HUES64 (cell line): ENCODE results near the gene NLE1.
"Not testable (repeated sequence)": the region's sequence is repeated elsewhere in the genome, so short reads cannot be mapped to it uniquely, and the experiment has no call there.

Experiments used
- H3K27ac ChIP-seq: 2 replicates; pipeline ENCODE4 v1.7.0; 2013; ENCODE audit warnings: low read depth, low read length, inconsistent platforms
- H3K27me3 ChIP-seq: 2 replicates; pipeline ENCODE4 v1.6.1; 2013; ENCODE audit warnings: mild to moderate bottlenecking, low read length; ENCODE audit not compliant: insufficient read depth
- H3K36me3 ChIP-seq: 2 replicates; pipeline ENCODE4 v1.6.1; 2013; ENCODE audit warnings: mild to moderate bottlenecking, low read length; ENCODE audit not compliant: insufficient read depth
- H3K4me1 ChIP-seq: 2 replicates; pipeline ENCODE4 v1.6.1; 2013; ENCODE audit warnings: mild to moderate bottlenecking, low read length, moderate library complexity; ENCODE audit not compliant: insufficient read depth
- H3K4me3 ChIP-seq: 2 replicates; pipeline ENCODE4 v1.5.1; 2013; ENCODE audit warnings: mild to moderate bottlenecking, low read length, moderate library complexity
- H3K9ac ChIP-seq: 2 replicates; pipeline ENCODE4 v1.6.1; 2013; ENCODE audit warnings: mild to moderate bottlenecking, low read depth, low read length
- H3K9me3 ChIP-seq: 2 replicates; pipeline ENCODE4 v1.6.1; 2013; ENCODE audit warnings: low read depth, low read length; ENCODE audit not compliant: insufficient read depth
- WGBS: fragments of 150-250, 120-280 bp; methylation state at CpG from one replicate; pipeline ENCODE4 v1.1.7; 2013; ENCODE audit warnings: missing lambda C conversion rate; 5-methylcytosine and 5-hydroxymethylcytosine counted together

Gene NLE1

DNA sequence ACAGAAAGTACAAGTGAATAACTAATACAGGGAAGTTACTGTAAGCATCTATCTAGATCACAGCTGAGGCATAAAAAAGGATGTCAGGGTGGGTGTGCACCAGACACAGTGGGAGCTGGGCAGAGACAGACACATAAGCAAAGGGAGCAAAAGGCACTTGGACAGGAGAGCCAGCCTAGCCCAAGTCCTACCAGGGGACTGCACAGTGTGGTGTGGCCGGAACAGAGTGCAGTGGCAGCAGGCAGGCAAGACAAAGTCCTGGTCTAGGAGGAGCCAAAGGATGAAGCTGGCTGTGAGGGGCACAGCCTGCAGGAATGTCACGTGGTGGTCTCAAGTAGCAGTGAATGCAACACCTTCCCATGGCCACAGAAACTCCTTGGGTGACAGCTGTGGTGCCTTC lies 44.3 kb downstream of the NLE1 start:
- H3K9ac ChIP-seq: no peak overlapping the region
- 90% methylated on average over 2 of the region's 2 CpGs for WGBS
- no peak overlapping the region for H3K27ac ChIP-seq
- no peak overlapping the region for H3K4me3 ChIP-seq
- H3K4me1 ChIP-seq: no peaks in the 10 kb centered on the region
- peaks cover 29% of the 10 kb centered on the region for H3K36me3 ChIP-seq
- no peaks in the 10 kb centered on the region for H3K9me3 ChIP-seq
- H3K27me3 ChIP-seq: no peaks in the 10 kb centered on the region

DNA sequence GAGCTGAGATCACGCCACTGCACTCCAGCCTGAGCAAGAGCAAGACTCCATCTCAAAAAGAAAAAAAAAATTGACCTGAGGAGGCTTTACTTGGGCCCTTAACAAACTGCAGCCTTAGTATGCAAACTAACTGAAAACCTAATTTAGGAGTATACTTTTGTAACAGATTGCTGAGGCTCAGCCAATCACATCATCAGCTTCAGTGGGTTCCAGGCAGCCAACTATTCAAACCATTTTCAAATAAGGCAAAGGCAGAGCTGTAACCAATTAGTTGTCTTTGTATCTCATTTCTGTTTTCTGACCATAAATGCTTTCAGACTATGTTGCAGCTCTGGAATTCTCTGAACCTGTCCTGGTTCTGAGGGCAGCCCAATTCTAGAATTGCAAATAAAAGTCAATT lies 46.4 kb downstream of the NLE1 start:
- Histone ChIP-seq H3K36me3 (peaks cover 14% of the 10 kb centered on the region), H3K27ac (no peak overlapping the region), H3K4me3 (no peak overlapping the region), H3K4me1 (no peaks in the 10 kb centered on the region), H3K9me3 (no peaks in the 10 kb centered on the region), H3K27me3 (no peaks in the 10 kb centered on the region), H3K9ac (no peak overlapping the region)
- WGBS: 100% methylated on average over 1 of the region's 1 CpG

GRCh38 chr17:35094902-35095301 lies 47.2 kb downstream of the NLE1 start:
- H3K27me3 ChIP-seq: no peaks in the 10 kb centered on the region
- H3K9ac ChIP-seq: peak overlapping the region; percentile 17; the same call in 1 of the 2 replicates
- peaks cover 8% of the 10 kb centered on the region; the same call in 1 of the 2 replicates for H3K36me3 ChIP-seq
- H3K27ac ChIP-seq: no peak overlapping the region
- no peaks in the 10 kb centered on the region for H3K9me3 ChIP-seq
- peaks cover 2% of the 10 kb centered on the region; the same call in 1 of the 2 replicates for H3K4me1 ChIP-seq
- 82% methylated on average over 2 of the region's 2 CpGs for WGBS
- no peak overlapping the region for H3K4me3 ChIP-seq

- H3K9me3 ChIP-seq, H3K9ac ChIP-seq, H3K36me3 ChIP-seq, H3K27ac ChIP-seq, H3K4me3 ChIP-seq, H3K27me3 ChIP-seq: not testable (repeated sequence)
- WGBS: 98% methylated on average over 11 of the region's 11 CpGs
- peaks cover 31% of the 10 kb centered on the region for H3K4me1 ChIP-seq
Observed at GRCh38 chr17:35090707-35091106, 51.4 kb downstream of the NLE1 start.

DNA sequence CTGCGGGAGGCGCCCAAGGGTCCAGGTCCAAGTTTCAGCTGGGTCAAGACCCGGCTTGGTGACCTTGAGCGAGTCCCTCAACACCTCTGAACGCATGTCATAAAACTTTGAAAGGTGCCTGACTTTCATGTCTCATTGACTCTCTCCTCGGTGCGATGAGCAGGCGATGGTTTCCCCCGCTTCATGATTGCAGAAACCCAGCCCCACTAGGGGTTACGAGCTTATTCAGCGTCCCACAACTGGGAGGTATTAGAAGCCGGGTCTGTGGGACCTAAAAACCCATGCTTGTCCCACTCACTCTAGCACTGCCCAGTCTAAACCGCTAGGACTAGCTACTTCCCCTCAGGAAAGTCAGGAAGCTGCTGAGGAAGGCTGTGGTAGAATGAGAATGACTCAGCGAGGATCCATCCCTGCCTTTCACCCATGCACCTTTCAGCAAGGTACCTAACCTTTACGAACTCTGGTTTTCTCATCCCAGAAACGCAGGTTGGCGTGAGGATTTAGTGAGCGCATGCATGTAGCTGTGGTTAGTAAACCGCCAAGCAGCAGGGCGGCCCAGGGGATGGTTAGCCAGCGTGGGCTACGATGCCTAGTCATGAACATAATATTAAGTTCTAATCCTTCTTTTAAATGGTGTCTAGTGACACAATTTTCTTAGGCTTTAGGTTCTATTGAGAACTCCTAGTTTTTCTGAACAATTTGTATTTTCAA lies 52.4 kb downstream of the NLE1 start:
- WGBS: 44% methylated on average over 22 of the region's 22 CpGs
- Histone ChIP-seq H3K9me3 (no peaks in the 10 kb centered on the region), H3K27me3 (peaks cover 8% of the 10 kb centered on the region; the same call in 1 of the 2 replicates), H3K4me3 (peak overlapping the region; percentile 52), H3K36me3 (no peaks in the 10 kb centered on the region), H3K4me1 (peaks cover 39% of the 10 kb centered on the region), H3K9ac (peak overlapping the region; percentile 61), H3K27ac (peak overlapping the region; percentile 62)

DNA sequence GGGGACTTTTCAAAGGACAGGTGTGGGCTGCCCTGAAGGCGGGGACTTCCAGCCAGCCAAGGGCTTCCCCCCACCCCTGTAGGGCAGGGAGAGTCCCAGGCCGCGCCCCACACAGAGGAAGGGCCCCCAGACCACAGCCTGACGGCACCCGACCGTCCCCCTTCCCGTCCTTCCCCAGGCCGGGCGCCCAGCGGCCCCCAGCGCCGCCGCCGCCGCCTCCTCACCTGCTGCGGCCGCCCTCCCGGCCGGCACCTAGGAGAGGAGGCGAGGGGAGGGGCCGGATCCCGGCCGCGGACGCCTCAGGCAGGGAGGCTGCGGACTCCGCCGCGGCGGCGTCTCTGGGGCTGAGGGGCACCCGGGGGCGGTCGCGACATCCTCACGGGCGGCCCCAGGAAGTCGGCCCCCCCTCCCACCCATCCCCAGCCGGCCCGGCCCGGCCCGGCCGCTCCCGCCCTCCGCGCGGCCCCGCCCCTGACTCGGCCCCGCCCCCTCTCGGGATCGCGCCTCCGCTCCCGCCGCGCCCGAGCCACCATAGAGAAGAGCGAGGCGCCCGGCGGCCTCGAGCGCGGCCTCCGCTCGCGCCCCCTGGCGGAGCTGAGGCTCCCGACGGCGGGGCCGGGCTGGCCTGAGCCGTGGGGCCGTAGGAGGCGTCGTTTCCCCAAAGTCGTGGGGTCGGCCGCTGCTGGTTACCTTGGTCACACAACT lies 53.1 kb downstream of the NLE1 start:
- peak overlapping the region; percentile 75 for H3K9ac ChIP-seq
- peaks cover 8% of the 10 kb centered on the region; the same call in 1 of the 2 replicates for H3K27me3 ChIP-seq
- WGBS: under 1% methylated on average over 76 of the region's 80 CpGs
- H3K36me3 ChIP-seq: no peaks in the 10 kb centered on the region
- H3K4me1 ChIP-seq: peaks cover 39% of the 10 kb centered on the region
- H3K27ac ChIP-seq: peak overlapping the region; percentile 69
- H3K9me3 ChIP-seq: no peaks in the 10 kb centered on the region
- peak overlapping the region; percentile 84 for H3K4me3 ChIP-seq

- WGBS: under 1% methylated on average over 26 of the region's 26 CpGs
- Histone ChIP-seq H3K27me3 (peaks cover 8% of the 10 kb centered on the region; the same call in 1 of the 2 replicates), H3K9me3 (no peaks in the 10 kb centered on the region), H3K27ac (peak overlapping the region; percentile 69), H3K4me1 (peaks cover 39% of the 10 kb centered on the region), H3K9ac (peak overlapping the region; percentile 75), H3K36me3 (no peaks in the 10 kb centered on the region), H3K4me3 (peak overlapping the region; percentile 84)
Observed at GRCh38 chr17:35088356-35088880, 53.7 kb downstream of the NLE1 start.

DNA sequence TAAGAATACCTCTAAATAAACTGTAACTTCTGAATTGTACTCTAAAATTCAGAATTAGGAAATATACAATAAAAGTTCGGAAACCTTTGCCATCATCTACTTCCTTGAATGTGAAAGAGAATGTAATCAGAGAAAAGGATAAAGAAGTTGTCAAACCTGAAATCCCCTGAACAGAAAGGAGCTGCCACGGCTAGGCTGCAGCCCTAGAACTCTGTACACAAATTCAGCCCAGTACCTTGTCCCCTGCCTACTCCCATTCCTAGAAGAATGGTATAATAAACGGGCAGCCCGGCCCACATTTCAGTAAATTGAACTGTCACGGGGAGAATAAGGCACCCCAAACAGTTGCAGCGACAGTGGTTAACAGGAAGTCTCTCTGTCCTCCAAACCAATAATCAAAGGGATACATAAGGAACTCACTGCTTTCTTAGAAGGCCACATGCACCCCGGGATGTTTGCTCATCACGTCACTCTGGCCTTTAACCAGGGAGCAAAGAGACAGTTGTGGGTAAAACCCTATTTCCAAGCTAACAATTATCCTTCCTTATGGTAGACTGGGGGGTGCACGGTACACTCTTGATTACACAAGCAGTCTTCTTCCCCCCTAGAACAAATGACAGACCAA lies 54.3 kb downstream of the NLE1 start:
- WGBS: 38% methylated on average over 8 of the region's 9 CpGs
- peak overlapping the region; percentile 75; the same call in 1 of the 2 replicates for H3K9ac ChIP-seq
- no peak overlapping the region for H3K27ac ChIP-seq
- H3K36me3 ChIP-seq: no peaks in the 10 kb centered on the region
- peak overlapping the region; percentile 84 for H3K4me3 ChIP-seq
- peaks cover 44% of the 10 kb centered on the region for H3K4me1 ChIP-seq
- peaks cover 8% of the 10 kb centered on the region; the same call in 1 of the 2 replicates for H3K27me3 ChIP-seq
- no peaks in the 10 kb centered on the region for H3K9me3 ChIP-seq

GRCh38 chr17:35086931-35087573 lies 55.1 kb downstream of the NLE1 start:
- peaks cover 8% of the 10 kb centered on the region; the same call in 1 of the 2 replicates for H3K27me3 ChIP-seq
- peak overlapping the region; percentile 14; the same call in 1 of the 2 replicates for H3K4me3 ChIP-seq
- H3K27ac ChIP-seq: no peak overlapping the region
- H3K4me1 ChIP-seq: peaks cover 52% of the 10 kb centered on the region
- no peak overlapping the region for H3K9ac ChIP-seq
- no peaks in the 10 kb centered on the region for H3K9me3 ChIP-seq
- 66% methylated on average over 8 of the region's 8 CpGs for WGBS
- H3K36me3 ChIP-seq: no peaks in the 10 kb centered on the region

DNA sequence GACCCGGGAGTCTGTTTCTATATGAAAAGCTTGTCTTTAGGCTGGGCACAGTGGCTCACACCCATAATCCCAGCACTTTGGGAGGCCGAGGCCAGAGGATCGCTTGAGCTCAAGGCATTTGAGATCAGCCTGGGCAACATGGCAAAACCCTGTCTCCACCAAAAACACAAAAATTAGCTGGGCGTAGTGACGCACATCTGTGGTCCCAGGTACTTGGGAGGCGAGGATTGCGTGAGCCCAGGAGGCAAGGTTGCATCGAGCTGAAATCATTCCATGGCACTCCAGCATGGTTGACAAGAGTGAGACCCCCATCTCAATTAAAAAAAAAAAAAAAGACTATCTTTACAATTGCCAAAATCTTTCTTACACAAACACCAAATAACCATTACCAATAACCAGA lies 55.9 kb downstream of the NLE1 start:
- Histone ChIP-seq H3K27me3 (peaks cover 8% of the 10 kb centered on the region; the same call in 1 of the 2 replicates), H3K27ac (no peak overlapping the region), H3K9me3 (no peaks in the 10 kb centered on the region), H3K9ac (no peak overlapping the region), H3K4me3 (no peak overlapping the region), H3K4me1 (peaks cover 60% of the 10 kb centered on the region), H3K36me3 (no peaks in the 10 kb centered on the region)
- WGBS: 94% methylated on average over 8 of the region's 8 CpGs
